HCT116 (cell line): ENCODE results near the gene BRWD1.

Experiments
- CBX3 ChIP-seq: IDR thresholded peaks from 2 replicates; pipeline ENCODE4 v1.6.1; 2012; ENCODE audit warnings: low read depth
- CEBPB ChIP-seq: IDR thresholded peaks from 2 replicates; pipeline ENCODE4 v1.6.1; 2012; ENCODE audit warnings: low read depth
- ELF1 ChIP-seq: IDR thresholded peaks from 2 replicates; pipeline ENCODE4 v1.6.1; 2012; ENCODE audit warnings: low read depth, borderline replicate concordance
- EZH2 ChIP-seq: fragments of 200-600 bp; sonication (generic); IDR thresholded peaks from 2 replicates; pipeline ENCODE4 v1.6.1; 2017; ENCODE audit warnings: antibody characterized with exemption, mixed run types
- EZH2phosphoT487 ChIP-seq: fragments of 200-600 bp; IDR thresholded peaks from 2 replicates; pipeline ENCODE4 v1.6.1; 2018; ENCODE audit warnings: antibody characterized with exemption, borderline replicate concordance
- POLR2A ChIP-seq: IDR thresholded peaks from 2 replicates; pipeline ENCODE4 v1.7.0; 2011; ENCODE audit warnings: borderline replicate concordance; ENCODE audit not compliant: insufficient read depth, insufficient read length; ENCODE audit errors: extremely low read depth
- POLR2AphosphoS5 ChIP-seq: IDR thresholded peaks from 2 replicates; pipeline ENCODE4 v1.6.1; 2011; ENCODE audit warnings: mild to moderate bottlenecking, low read depth, low read length, moderate library complexity
- RAD21 ChIP-seq: IDR thresholded peaks from 2 replicates; pipeline ENCODE4 v1.6.1; 2012; ENCODE audit warnings: low read depth, mild to moderate bottlenecking
- SIN3A ChIP-seq: IDR thresholded peaks from 2 replicates; pipeline ENCODE4 v1.6.1; 2012; ENCODE audit warnings: low read depth
- TF ChIP-seq, protein P1 (sequence below), 3 experiments: fragments of 200-600 bp in 1 of 3; sonication (generic) in 1 of 3; IDR thresholded peaks in 2 of 3; conservative IDR thresholded peaks in 1 of 3; 2 replicates each; pipeline ENCODE4 v1.5.1; 2012 to 2017; ENCODE audit warnings: low read depth in 2 of 3, low read length in 2 of 3, antibody characterized with exemption in 1 of 3, borderline replicate concordance in 1 of 3, control low read depth in 1 of 3, mild to moderate bottlenecking in 1 of 3, mixed read lengths in 1 of 3, mixed run types in 1 of 3, moderate library complexity in 1 of 3; ENCODE audit not compliant: insufficient read depth in 1 of 3
- TF ChIP-seq, protein P2 (sequence below): IDR thresholded peaks from 2 replicates; pipeline ENCODE4 v1.6.1; 2012
- TF ChIP-seq, protein P3 (sequence below): IDR thresholded peaks from 2 replicates; pipeline ENCODE4 v1.6.1; 2011; ENCODE audit warnings: mild to moderate bottlenecking, low read length, moderate library complexity; ENCODE audit not compliant: insufficient replicate concordance; ENCODE audit errors: extremely low read depth

DNA sequence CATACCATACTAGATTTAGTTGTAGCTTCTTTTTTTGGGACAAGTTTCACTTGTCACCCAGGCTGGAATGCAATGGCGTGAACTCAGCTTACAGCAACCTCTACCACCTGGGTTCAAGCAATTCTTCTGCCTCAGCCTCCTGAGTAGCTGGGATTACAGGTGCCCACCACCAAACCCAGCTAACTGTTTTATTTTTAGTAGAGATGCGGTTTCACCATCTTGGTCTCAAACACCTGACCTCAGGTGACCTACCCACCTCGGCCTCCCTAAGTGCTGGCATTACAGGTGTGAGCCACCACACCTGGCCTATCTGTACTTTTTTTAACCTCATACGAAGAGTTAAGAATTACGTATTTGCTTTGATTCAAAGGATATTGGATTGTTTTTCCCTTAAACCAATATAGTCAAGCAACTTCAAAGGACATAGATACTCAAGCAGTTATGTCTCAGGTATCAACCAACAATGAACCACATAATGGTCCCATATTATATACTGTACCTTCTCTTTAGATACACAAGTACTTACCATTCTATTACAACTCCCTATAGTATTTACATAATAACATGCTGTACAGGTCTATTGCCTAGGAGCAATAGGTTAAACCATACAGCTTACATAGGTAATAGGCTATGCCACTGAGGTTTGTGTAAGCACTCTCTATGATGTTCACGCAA is 28.0 kb upstream of the BRWD1 start:
- TF ChIP-seq, protein P1, sequence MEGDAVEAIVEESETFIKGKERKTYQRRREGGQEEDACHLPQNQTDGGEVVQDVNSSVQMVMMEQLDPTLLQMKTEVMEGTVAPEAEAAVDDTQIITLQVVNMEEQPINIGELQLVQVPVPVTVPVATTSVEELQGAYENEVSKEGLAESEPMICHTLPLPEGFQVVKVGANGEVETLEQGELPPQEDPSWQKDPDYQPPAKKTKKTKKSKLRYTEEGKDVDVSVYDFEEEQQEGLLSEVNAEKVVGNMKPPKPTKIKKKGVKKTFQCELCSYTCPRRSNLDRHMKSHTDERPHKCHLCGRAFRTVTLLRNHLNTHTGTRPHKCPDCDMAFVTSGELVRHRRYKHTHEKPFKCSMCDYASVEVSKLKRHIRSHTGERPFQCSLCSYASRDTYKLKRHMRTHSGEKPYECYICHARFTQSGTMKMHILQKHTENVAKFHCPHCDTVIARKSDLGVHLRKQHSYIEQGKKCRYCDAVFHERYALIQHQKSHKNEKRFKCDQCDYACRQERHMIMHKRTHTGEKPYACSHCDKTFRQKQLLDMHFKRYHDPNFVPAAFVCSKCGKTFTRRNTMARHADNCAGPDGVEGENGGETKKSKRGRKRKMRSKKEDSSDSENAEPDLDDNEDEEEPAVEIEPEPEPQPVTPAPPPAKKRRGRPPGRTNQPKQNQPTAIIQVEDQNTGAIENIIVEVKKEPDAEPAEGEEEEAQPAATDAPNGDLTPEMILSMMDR (IDR thresholded peaks at IDR 0.05 in 2 of 3, conservative IDR thresholded peaks at IDR 0.05 in 1 of 3; ENCODE audit: borderline replicate concordance in 1 of 3, insufficient read depth in 1 of 3, low read depth in 2 of 3, low read length in 2 of 3) = no peak
- TF ChIP-seq ELF1 = no peak
- TF ChIP-seq, protein P2, sequence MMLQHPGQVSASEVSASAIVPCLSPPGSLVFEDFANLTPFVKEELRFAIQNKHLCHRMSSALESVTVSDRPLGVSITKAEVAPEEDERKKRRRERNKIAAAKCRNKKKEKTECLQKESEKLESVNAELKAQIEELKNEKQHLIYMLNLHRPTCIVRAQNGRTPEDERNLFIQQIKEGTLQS = no peak
- TF ChIP-seq CEBPB = no peak
- no peak for TF ChIP-seq POLR2A
- TF ChIP-seq POLR2AphosphoS5 = no peak
- no peak for TF ChIP-seq EZH2
- no peak for TF ChIP-seq RAD21
- no peak for TF ChIP-seq CBX3
- TF ChIP-seq SIN3A = 0 out of 2 replicates have a peak, but pooled peaks have one; percentile 15
- TF ChIP-seq, protein P3, sequence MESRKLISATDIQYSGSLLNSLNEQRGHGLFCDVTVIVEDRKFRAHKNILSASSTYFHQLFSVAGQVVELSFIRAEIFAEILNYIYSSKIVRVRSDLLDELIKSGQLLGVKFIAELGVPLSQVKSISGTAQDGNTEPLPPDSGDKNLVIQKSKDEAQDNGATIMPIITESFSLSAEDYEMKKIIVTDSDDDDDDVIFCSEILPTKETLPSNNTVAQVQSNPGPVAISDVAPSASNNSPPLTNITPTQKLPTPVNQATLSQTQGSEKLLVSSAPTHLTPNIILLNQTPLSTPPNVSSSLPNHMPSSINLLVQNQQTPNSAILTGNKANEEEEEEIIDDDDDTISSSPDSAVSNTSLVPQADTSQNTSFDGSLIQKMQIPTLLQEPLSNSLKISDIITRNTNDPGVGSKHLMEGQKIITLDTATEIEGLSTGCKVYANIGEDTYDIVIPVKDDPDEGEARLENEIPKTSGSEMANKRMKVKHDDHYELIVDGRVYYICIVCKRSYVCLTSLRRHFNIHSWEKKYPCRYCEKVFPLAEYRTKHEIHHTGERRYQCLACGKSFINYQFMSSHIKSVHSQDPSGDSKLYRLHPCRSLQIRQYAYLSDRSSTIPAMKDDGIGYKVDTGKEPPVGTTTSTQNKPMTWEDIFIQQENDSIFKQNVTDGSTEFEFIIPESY = no peak
- no peak for TF ChIP-seq EZH2phosphoT487
